Neural progenitor cell (in vitro differentiated cells): Measurements from ENCODE around the gene GABARAPL1. TPM values are rescaled to one million over a fixed set of nuclear protein-coding genes. Genes with fewer than 3 reads are reported as not detected.
A peak's percentile ranks its signal among the peaks of the same experiment; 100 is the strongest.

Experiments
- DNase-seq: peaks from one replicate; pipeline ENCODE4 v3.0.0-alpha.2; 2016; ENCODE audit warnings: low spot score
- H2AFZ ChIP-seq: fragments of 200-600 bp; sonication (generic); replicated peaks from 2 replicates; pipeline ENCODE4 v1.6.1; 2016; ENCODE audit warnings: antibody characterized with exemption
- H3F3A ChIP-seq: fragments of 200-600 bp; sonication (generic); 2 replicates; pipeline ENCODE4 v1.6.1; 2016; ENCODE audit warnings: antibody characterized with exemption, low read depth
- H3K27ac ChIP-seq: fragments of 200-600 bp; sonication (generic); 2 replicates; pipeline ENCODE4 v1.5.1; 2016; ENCODE audit warnings: mild to moderate bottlenecking
- H3K27me3 ChIP-seq: fragments of 200-600 bp; sonication (generic); 2 replicates; pipeline ENCODE4 v1.6.1; 2016; ENCODE audit warnings: mild to moderate bottlenecking, moderate library complexity
- H3K36me3 ChIP-seq: fragments of 200-600 bp; sonication (generic); 2 replicates; pipeline ENCODE4 v1.5.1; 2016
- H3K4me1 ChIP-seq: fragments of 200-600 bp; sonication (generic); 2 replicates; pipeline ENCODE4 v1.6.1; 2016; ENCODE audit warnings: mixed run types
- H3K4me2 ChIP-seq: fragments of 200-600 bp; sonication (generic); 2 replicates; pipeline ENCODE4 v1.6.1; 2016
- H3K4me3 ChIP-seq: fragments of 200-600 bp; sonication (generic); 2 replicates; pipeline ENCODE4 v1.5.1; 2016
- H3K79me2 ChIP-seq: fragments of 200-600 bp; sonication (generic); 2 replicates; pipeline ENCODE4 v1.6.1; 2016; ENCODE audit warnings: low read depth
- H3K9ac ChIP-seq: fragments of 200-600 bp; sonication (generic); 2 replicates; pipeline ENCODE4 v1.6.1; 2016
- H3K9me3 ChIP-seq: fragments of 200-600 bp; sonication (generic); 2 replicates; pipeline ENCODE4 v1.5.1; 2016; ENCODE audit warnings: low read depth
- H4K20me1 ChIP-seq: fragments of 200-600 bp; sonication (generic); 2 replicates; pipeline ENCODE4 v1.6.1; 2016; ENCODE audit warnings: low read depth
- H3K27ac Mint-ChIP-seq: 3 replicates; pipeline ENCODE4 v1.8.0; 2021; ENCODE audit warnings: mixed read lengths
- H3K27me3 Mint-ChIP-seq: 2 replicates; pipeline ENCODE4 v1.8.0; 2022; ENCODE audit warnings: low read depth, mild to moderate bottlenecking, inconsistent platforms, moderate library complexity, mixed read lengths; ENCODE audit not compliant: insufficient read depth
- H3K36me3 Mint-ChIP-seq: 3 replicates; pipeline ENCODE4 v1.8.0; 2021; ENCODE audit warnings: mixed read lengths
- H3K4me1 Mint-ChIP-seq: 3 replicates; pipeline ENCODE4 v1.8.0; 2021; ENCODE audit warnings: mixed read lengths
- H3K4me3 Mint-ChIP-seq: 3 replicates; pipeline ENCODE4 v1.8.0; 2021; ENCODE audit warnings: mild to moderate bottlenecking, moderate library complexity, mixed read lengths
- H3K9me3 Mint-ChIP-seq: 3 replicates; pipeline ENCODE4 v1.8.0; 2020; ENCODE audit warnings: mixed read lengths
- CTCF ChIP-seq: fragments of 200-600 bp; sonication (generic); IDR thresholded peaks from 2 replicates; pipeline ENCODE4 v1.5.1; 2017; ENCODE audit warnings: antibody characterized with exemption, mild to moderate bottlenecking
- EZH2 ChIP-seq: fragments of 200-600 bp; sonication (generic); IDR thresholded peaks from 2 replicates; pipeline ENCODE4 v1.6.1; 2017; ENCODE audit warnings: antibody characterized with exemption, mild to moderate bottlenecking, moderate library complexity
- EZH2phosphoT487 ChIP-seq: fragments of 200-600 bp; sonication (generic); IDR thresholded peaks from 2 replicates; pipeline ENCODE4 v1.6.1; 2017; ENCODE audit warnings: antibody characterized with exemption
- total RNA-seq: library from RNA; depleted of rRNA; stranded (reverse); fragments of >200 nt; gene quantifications from 2 replicates; pipeline ENCODE4 v1.2.3, GENCODE V29; 2015; ENCODE audit warnings: low replicate concordance

Gene GABARAPL1
- total RNA-seq, result 38.9 and 39.3 TPM in 2 replicates

- H3K9ac ChIP-seq, result peak within 1 kb of the TSS; percentile 25
- peak within 1 kb of the TSS; percentile 81 for H2AFZ ChIP-seq
- H3K4me1 Mint-ChIP-seq, result peaks cover 16% of the 10 kb centered on the region
Observed at GRCh38 chr12:10212739-10213131, at the start of gene GABARAPL1. Gene GABARAPL1, plus strand, starts transcription at chr12:10212877. Its CDS starts 253 bp downstream, at chr12:10213130.

GRCh38 chr12:10163084-10163483 is 49.6 kb upstream of the GABARAPL1 start:
- TF ChIP-seq EZH2phosphoT487, result no peak
- no peak for TF ChIP-seq CTCF
- no peak for TF ChIP-seq EZH2
- H3K36me3 Mint-ChIP-seq, result no peaks in the 10 kb centered on the region
- no peak for DNase-seq
- Histone ChIP-seq H3F3A (no peaks in the 10 kb centered on the region), H3K4me3 (no peak overlapping the region), H3K4me1 (no peaks in the 10 kb centered on the region), H3K9me3 (no peaks in the 10 kb centered on the region), H3K79me2 (no peaks in the 10 kb centered on the region), H3K27ac (no peak overlapping the region), H3K36me3 (no peaks in the 10 kb centered on the region), H2AFZ (no peak overlapping the region), H3K4me2 (no peak overlapping the region), H3K27me3 (no peaks in the 10 kb centered on the region), H4K20me1 (no peaks in the 10 kb centered on the region), H3K9ac (no peak overlapping the region)
- H3K4me3 Mint-ChIP-seq, result no peak overlapping the region
- no peaks in the 10 kb centered on the region for H3K27me3 Mint-ChIP-seq
- no peak overlapping the region for H3K27ac Mint-ChIP-seq
- peaks cover 3% of the 10 kb centered on the region for H3K4me1 Mint-ChIP-seq
- H3K9me3 Mint-ChIP-seq, result no peaks in the 10 kb centered on the region

More at GRCh38 chr12:10212739-10213131, at the start of gene GABARAPL1:
- Histone ChIP-seq H3K27me3 (no peaks in the 10 kb centered on the region), H3K9me3 (no peaks in the 10 kb centered on the region), H3K79me2 (peaks cover 28% of the 10 kb centered on the region), H3K27ac (peak within 1 kb of the TSS; percentile 68), H4K20me1 (peaks cover 18% of the 10 kb centered on the region), H3K4me2 (peak within 1 kb of the TSS; percentile 88), H3K36me3 (no peaks in the 10 kb centered on the region), H3K4me3 (peak within 1 kb of the TSS; percentile 76), H3F3A (peaks cover 30% of the 10 kb centered on the region), H3K4me1 (peaks cover 7% of the 10 kb centered on the region)
- DNase-seq, result peak; percentile 85
- Mint-ChIP-seq H3K9me3 (no peaks in the 10 kb centered on the region), H3K4me3 (peak within 1 kb of the TSS; percentile 95), H3K27ac (peak within 1 kb of the TSS; percentile 63), H3K27me3 (peaks cover 9% of the 10 kb centered on the region), H3K36me3 (no peaks in the 10 kb centered on the region)
- TF ChIP-seq CTCF, result no peak
- TF ChIP-seq EZH2, result no peak
- TF ChIP-seq EZH2phosphoT487, result no peak

- TF ChIP-seq EZH2phosphoT487 (no peak), EZH2 (no peak)
- no peak overlapping the region for H3K27ac ChIP-seq
- H2AFZ ChIP-seq, result no peak overlapping the region
- H3K9me3 ChIP-seq, result no peaks in the 10 kb centered on the region
- H3K4me1 Mint-ChIP-seq, result peaks cover 3% of the 10 kb centered on the region
- DNase-seq, result no peak
- H3K4me2 ChIP-seq, result no peak overlapping the region
- H3F3A ChIP-seq, result no peaks in the 10 kb centered on the region
- H3K36me3 ChIP-seq, result no peaks in the 10 kb centered on the region
- H3K9ac ChIP-seq, result no peak overlapping the region
- no peak overlapping the region for H3K4me3 ChIP-seq
- H3K4me3 Mint-ChIP-seq, result no peak overlapping the region
- no peaks in the 10 kb centered on the region for H3K27me3 ChIP-seq
- no peaks in the 10 kb centered on the region for H3K36me3 Mint-ChIP-seq
- H3K79me2 ChIP-seq, result no peaks in the 10 kb centered on the region
- peaks cover 3% of the 10 kb centered on the region for H3K27me3 Mint-ChIP-seq
- no peaks in the 10 kb centered on the region for H4K20me1 ChIP-seq
- no peaks in the 10 kb centered on the region for H3K9me3 Mint-ChIP-seq
- no peak overlapping the region for H3K27ac Mint-ChIP-seq
- H3K4me1 ChIP-seq, result no peaks in the 10 kb centered on the region
Observed at GRCh38 chr12:10165421-10165820, 47.3 kb upstream of the GABARAPL1 start.

- no peaks in the 10 kb centered on the region for H3K36me3 Mint-ChIP-seq
- no peaks in the 10 kb centered on the region for H3K9me3 Mint-ChIP-seq
- Histone ChIP-seq H2AFZ (no peak overlapping the region), H3K9ac (no peak overlapping the region), H3K79me2 (no peaks in the 10 kb centered on the region), H3K27ac (no peak overlapping the region), H3K4me1 (no peaks in the 10 kb centered on the region), H3K36me3 (no peaks in the 10 kb centered on the region), H3K4me2 (no peak overlapping the region), H3F3A (no peaks in the 10 kb centered on the region), H3K9me3 (no peaks in the 10 kb centered on the region), H3K27me3 (no peaks in the 10 kb centered on the region), H3K4me3 (no peak overlapping the region), H4K20me1 (no peaks in the 10 kb centered on the region)
- H3K27ac Mint-ChIP-seq, result no peak overlapping the region
- peaks cover 3% of the 10 kb centered on the region for H3K27me3 Mint-ChIP-seq
- no peak overlapping the region for H3K4me3 Mint-ChIP-seq
- no peak for DNase-seq
- peaks cover 3% of the 10 kb centered on the region for H3K4me1 Mint-ChIP-seq
- TF ChIP-seq EZH2phosphoT487 (no peak), CTCF (no peak), EZH2 (no peak)
Observed at GRCh38 chr12:10167599-10167998, 45.1 kb upstream of the GABARAPL1 start.
